ENCODE data around the gene ACTN1.
A peak's percentile ranks its signal among the peaks of the same experiment; 100 is the strongest.

The ACTN1 gene

GRCh38 chr14:68951035-68951797 is 27.9 kb downstream of the ACTN1 start:
- no peak for TF ChIP-seq ZFX (IDR thresholded peaks at IDR 0.05)
- no peak for TF ChIP-seq CTCF (conservative IDR thresholded peaks at IDR 0.05)
- no peak overlapping the region for H3K27ac ChIP-seq

- H3K27ac ChIP-seq = no peak overlapping the region
- TF ChIP-seq ZFX (IDR thresholded peaks at IDR 0.05) = no peak
- no peak for TF ChIP-seq CTCF (conservative IDR thresholded peaks at IDR 0.05)
Observed at GRCh38 chr14:68950111-68950510, 29.0 kb downstream of the ACTN1 start.

- no peak overlapping the region for H3K27ac ChIP-seq
- TF ChIP-seq CTCF (conservative IDR thresholded peaks at IDR 0.05) (no peak), ZFX (IDR thresholded peaks at IDR 0.05) (no peak)
Observed at GRCh38 chr14:68949601-68949965, 29.5 kb downstream of the ACTN1 start.

GRCh38 chr14:68948686-68949600 is 30.2 kb downstream of the ACTN1 start:
- TF ChIP-seq CTCF (conservative IDR thresholded peaks at IDR 0.05) = no peak
- no peak for TF ChIP-seq ZFX (IDR thresholded peaks at IDR 0.05)
- 0 out of 2 replicates have a peak overlapping the region, but pooled peaks have one; percentile 0 for H3K27ac ChIP-seq

GRCh38 chr14:68947802-68948201 is 31.3 kb downstream of the ACTN1 start:
- TF ChIP-seq CTCF (conservative IDR thresholded peaks at IDR 0.05) = no peak
- no peak for TF ChIP-seq ZFX (IDR thresholded peaks at IDR 0.05)
- H3K27ac ChIP-seq = no peak overlapping the region

- H3K27ac ChIP-seq = no peak overlapping the region
- TF ChIP-seq ZFX (IDR thresholded peaks at IDR 0.05) (no peak), CTCF (conservative IDR thresholded peaks at IDR 0.05) (no peak)
Observed at GRCh38 chr14:68946489-68946822, 32.6 kb downstream of the ACTN1 start.
